Activated T-helper 1 cell treated with anti-CD3 and anti-CD28 coated beads, Interleukin-12 subunit alpha, Interleukin-12 subunit beta, Interleukin-2, Interleukin-4 antibody, amounts not matched to agents 30 ng/mL and 10 ng/mL and 1 ng/mL, durations not matched to agents 14 hours and 24 hours and 36 hours (primary cell): ENCODE data around the gene ESRRG. TPM values are rescaled to one million over a fixed set of nuclear protein-coding genes. Genes with fewer than 3 reads are reported as not detected.

Source experiments
- DNase-seq: peaks from one replicate; pipeline ENCODE4 v3.0.0; 2021; ENCODE audit warnings: low spot score
- H3K27ac Mint-ChIP-seq: one replicate; pipeline ENCODE4 v1.8.0; 2021; ENCODE audit warnings: mild to moderate bottlenecking, mixed read lengths
- H3K27me3 Mint-ChIP-seq: one replicate; pipeline ENCODE4 v1.8.0; 2022; ENCODE audit warnings: mild to moderate bottlenecking, moderate library complexity, mixed read lengths; ENCODE audit not compliant: insufficient read depth
- H3K36me3 Mint-ChIP-seq: one replicate; pipeline ENCODE4 v1.8.0; 2021; ENCODE audit warnings: low read depth, mixed read lengths
- H3K4me1 Mint-ChIP-seq: one replicate; pipeline ENCODE4 v1.8.0; 2021; ENCODE audit warnings: low read depth, mixed read lengths
- H3K4me3 Mint-ChIP-seq: one replicate; pipeline ENCODE4 v1.8.0; 2021; ENCODE audit warnings: mild to moderate bottlenecking, moderate library complexity, mixed read lengths
- H3K9me3 Mint-ChIP-seq: one replicate; pipeline ENCODE4 v1.8.0; 2021; ENCODE audit warnings: mixed read lengths
- intact Hi-C: fragments of 100-400 bp; cut with micrococcal nuclease; formaldehyde crosslinking; loops from one replicate; pipeline ENCODE4 v1.15.1; 2024
- total RNA-seq: library from RNA; stranded (reverse); gene quantifications from 2 replicates; pipeline ENCODE4 v1.2.3, GENCODE V29; 2022

ESRRG gene
- total RNA-seq, 1 donor from 2014 or later = not detected

GRCh38 chr1:216688127-216688657 is 35.0 kb downstream of the ESRRG start:
- H3K36me3 Mint-ChIP-seq = no peaks in the 10 kb centered on the region
- H3K4me3 Mint-ChIP-seq = no peak overlapping the region
- H3K27me3 Mint-ChIP-seq = no peaks in the 10 kb centered on the region
- no peak overlapping the region for H3K27ac Mint-ChIP-seq
- H3K9me3 Mint-ChIP-seq = no peaks in the 10 kb centered on the region
- intact Hi-C loops = no loop called here
- no peaks in the 10 kb centered on the region for H3K4me1 Mint-ChIP-seq
- no peak for DNase-seq

DNA sequence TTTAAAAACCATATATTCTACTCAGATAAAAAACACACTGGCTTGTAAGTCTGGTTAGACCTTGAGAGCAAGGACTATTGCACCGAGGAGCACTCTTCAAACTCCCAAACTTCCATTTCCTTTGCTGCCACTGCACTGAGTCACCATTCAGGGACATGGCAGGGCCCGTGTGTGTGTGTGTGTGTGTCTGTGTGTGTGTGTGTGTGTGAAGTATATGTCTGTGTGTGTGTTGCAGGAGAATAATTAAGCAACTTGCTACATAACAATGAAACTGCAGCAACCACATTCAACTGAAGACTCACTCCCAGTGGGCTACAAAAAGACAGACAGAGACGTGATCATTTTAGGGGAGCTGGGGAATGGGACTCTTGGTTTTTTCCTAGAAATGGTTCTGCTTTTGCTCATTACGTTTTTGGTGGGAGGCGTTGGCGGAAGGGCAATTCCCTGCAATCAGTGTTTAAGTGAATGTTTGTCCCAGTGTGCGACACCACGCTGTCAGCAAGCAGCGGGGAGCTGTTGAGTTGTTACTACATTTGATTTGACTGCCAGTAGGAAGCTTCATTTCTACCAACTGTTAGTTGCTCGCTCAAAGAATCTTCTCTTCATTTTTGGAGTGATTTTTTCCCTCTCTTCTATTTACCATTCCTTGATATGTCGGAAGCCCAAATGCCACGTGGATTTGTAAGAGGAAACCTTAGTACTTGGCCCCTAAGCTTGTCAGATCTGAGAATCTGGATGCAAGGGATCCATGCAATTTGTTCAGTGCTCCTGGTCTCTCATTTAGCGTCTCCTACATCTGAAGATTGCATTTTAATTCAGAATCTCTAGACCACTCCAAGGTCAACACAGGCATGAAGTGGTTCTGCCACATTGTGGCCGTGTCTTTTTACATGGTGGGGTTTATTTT is 36.1 kb downstream of the ESRRG start:
- no peak for DNase-seq
- H3K36me3 Mint-ChIP-seq = no peaks in the 10 kb centered on the region
- no peak overlapping the region for H3K4me3 Mint-ChIP-seq
- H3K27ac Mint-ChIP-seq = no peak overlapping the region
- intact Hi-C loops = no loop called here
- H3K9me3 Mint-ChIP-seq = no peaks in the 10 kb centered on the region
- H3K4me1 Mint-ChIP-seq = no peaks in the 10 kb centered on the region
- H3K27me3 Mint-ChIP-seq = no peaks in the 10 kb centered on the region

DNA sequence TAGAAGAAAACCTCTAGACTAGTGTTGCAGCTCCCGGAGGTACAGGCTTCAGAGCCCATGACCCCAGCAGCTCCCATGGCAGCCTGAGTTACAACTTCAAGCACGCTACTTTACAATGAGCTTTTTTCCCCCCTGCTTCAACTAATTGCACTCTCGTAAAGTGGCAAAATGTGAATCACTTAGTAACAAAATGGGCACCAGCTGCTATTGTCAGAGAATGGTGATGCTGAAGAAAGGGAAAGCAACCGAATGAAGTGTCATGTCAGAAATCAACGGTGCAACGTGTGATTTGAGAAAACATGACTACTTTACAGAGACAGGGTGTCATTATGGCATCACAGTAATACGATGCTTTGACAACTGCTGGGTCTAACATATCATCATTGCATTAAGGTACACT is 40.5 kb downstream of the ESRRG start:
- no peaks in the 10 kb centered on the region for H3K36me3 Mint-ChIP-seq
- intact Hi-C loops = no loop called here

GRCh38 chr1:216679108-216679507 is 44.1 kb downstream of the ESRRG start:
- H3K27ac Mint-ChIP-seq = no peak overlapping the region
- intact Hi-C loops = no loop called here
- H3K4me1 Mint-ChIP-seq = no peaks in the 10 kb centered on the region
- no peaks in the 10 kb centered on the region for H3K9me3 Mint-ChIP-seq
- no peaks in the 10 kb centered on the region for H3K36me3 Mint-ChIP-seq
- no peak for DNase-seq
- H3K27me3 Mint-ChIP-seq = no peaks in the 10 kb centered on the region
- H3K4me3 Mint-ChIP-seq = no peak overlapping the region

More for the DNA sequence above, 40.5 kb downstream of the ESRRG start:
- DNase-seq = no peak
- Mint-ChIP-seq H3K9me3 (no peaks in the 10 kb centered on the region), H3K27ac (no peak overlapping the region), H3K4me1 (no peaks in the 10 kb centered on the region), H3K27me3 (no peaks in the 10 kb centered on the region), H3K4me3 (no peak overlapping the region)

DNA sequence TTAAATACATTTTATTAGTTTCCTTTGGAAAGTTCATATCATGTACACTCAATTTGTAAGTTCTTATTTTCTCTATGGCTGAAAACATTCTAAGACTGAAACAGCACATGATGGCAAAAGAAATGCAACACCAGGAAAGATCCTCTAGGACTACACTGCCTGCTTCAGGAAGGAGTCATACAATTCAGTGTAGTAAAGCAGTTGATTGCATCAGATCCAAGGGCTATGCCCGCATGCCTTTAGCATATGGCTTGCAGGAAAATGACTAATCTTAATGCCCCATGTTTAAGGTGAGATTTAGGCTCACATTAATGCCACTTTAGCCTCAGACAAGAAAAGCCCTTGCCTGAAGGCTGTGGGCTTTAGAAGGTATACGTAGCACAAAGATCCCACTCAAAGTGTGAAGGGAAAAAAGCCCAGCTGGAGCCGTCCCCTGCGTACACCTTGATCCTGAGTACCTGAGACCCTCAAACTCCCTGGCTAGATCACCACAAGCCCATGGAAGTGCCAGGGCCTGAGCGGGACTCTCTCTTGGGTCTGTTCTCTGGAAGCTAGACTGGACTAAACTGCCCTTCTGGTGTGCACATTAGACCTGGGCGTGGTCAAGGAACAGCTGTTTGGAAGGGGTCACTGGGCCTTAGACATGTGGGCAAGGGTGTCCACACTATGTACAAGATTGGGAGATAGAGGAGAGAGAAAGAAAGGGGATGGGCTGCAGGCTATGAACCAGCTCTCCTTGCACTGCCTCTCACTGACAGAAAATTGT is 52.9 kb downstream of the ESRRG start:
- Mint-ChIP-seq H3K9me3 (no peaks in the 10 kb centered on the region), H3K4me3 (no peak overlapping the region), H3K4me1 (no peaks in the 10 kb centered on the region), H3K36me3 (no peaks in the 10 kb centered on the region), H3K27me3 (no peaks in the 10 kb centered on the region), H3K27ac (no peak overlapping the region)
- intact Hi-C loops = no loop called here
- DNase-seq = no peak

DNA sequence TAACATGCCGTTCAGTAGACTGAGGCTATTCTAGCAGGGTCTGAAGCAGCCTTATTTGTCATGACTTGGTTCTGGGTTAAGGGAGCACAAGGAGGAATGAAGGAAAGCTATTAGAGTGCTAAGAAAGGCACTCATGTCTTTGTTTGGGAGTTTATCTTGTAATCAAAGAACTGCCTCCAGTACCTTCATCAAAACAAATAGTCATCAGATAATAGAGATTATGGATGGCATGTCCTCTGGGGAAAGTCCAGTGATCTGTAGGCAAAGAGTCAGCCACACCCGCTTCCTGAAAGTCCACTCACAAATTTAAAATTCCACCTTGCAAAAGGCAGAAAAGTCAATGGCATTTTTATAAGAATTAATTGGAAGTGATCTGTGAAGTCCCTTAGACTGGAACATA is 56.8 kb downstream of the ESRRG start:
- intact Hi-C loops = no loop called here
- no peaks in the 10 kb centered on the region for H3K36me3 Mint-ChIP-seq

DNA sequence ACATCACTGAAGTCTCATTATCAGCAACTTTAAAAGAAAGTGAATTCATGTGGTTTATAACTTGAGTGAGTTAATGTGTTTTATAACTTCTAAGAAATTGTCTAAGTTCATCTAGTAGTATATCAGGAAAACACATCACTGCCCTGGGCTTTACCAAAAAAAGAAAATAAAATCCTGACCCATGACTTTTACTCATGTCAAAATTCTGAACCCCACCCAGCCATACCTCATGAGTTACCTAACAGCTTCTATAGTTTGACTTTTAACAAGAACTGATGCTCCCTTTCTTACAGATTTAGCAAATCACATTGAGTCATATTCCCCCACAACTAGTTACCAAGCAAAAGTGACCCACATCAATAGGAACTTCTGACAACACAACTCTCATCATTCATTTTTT is 57.4 kb downstream of the ESRRG start:
- Mint-ChIP-seq H3K4me3 (no peak overlapping the region), H3K36me3 (no peaks in the 10 kb centered on the region), H3K4me1 (no peaks in the 10 kb centered on the region), H3K27ac (no peak overlapping the region), H3K9me3 (no peaks in the 10 kb centered on the region), H3K27me3 (no peaks in the 10 kb centered on the region)
- DNase-seq = no peak
- intact Hi-C loops = no loop called here

More for the DNA sequence above, 56.8 kb downstream of the ESRRG start:
- H3K27me3 Mint-ChIP-seq = no peaks in the 10 kb centered on the region
- no peak overlapping the region for H3K4me3 Mint-ChIP-seq
- no peaks in the 10 kb centered on the region for H3K9me3 Mint-ChIP-seq
- no peaks in the 10 kb centered on the region for H3K4me1 Mint-ChIP-seq
- no peak overlapping the region for H3K27ac Mint-ChIP-seq
- DNase-seq = no peak

DNA sequence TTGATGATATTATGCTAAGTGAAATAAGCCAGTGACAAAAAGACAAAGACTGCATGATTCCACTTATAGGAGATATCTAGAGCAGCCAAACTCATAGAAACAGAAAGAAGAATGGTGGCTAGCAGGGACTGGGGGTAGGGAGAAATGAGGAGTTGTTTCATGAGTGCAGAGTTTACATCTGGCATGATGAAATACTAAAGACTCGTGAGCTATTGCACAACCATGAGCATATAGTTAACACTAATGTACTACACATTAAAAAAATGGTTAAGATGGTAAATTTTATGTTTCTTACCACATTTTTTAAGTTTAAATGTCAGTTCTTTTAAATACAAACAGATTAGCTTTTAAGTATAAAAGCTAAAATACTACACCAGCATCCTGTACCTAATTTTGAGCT is 57.8 kb downstream of the ESRRG start:
- no peak overlapping the region for H3K4me3 Mint-ChIP-seq
- no peak overlapping the region for H3K27ac Mint-ChIP-seq
- no peaks in the 10 kb centered on the region for H3K4me1 Mint-ChIP-seq
- no peaks in the 10 kb centered on the region for H3K9me3 Mint-ChIP-seq
- intact Hi-C loops = no loop called here
- H3K36me3 Mint-ChIP-seq = no peaks in the 10 kb centered on the region
- DNase-seq = no peak
- H3K27me3 Mint-ChIP-seq = no peaks in the 10 kb centered on the region

GRCh38 chr1:216662681-216663080 is 60.5 kb downstream of the ESRRG start:
- H3K36me3 Mint-ChIP-seq = no peaks in the 10 kb centered on the region
- H3K4me1 Mint-ChIP-seq = no peaks in the 10 kb centered on the region
- H3K27me3 Mint-ChIP-seq = no peaks in the 10 kb centered on the region
- no peak overlapping the region for H3K4me3 Mint-ChIP-seq
- no peaks in the 10 kb centered on the region for H3K9me3 Mint-ChIP-seq
- intact Hi-C loops = no loop called here
- no peak for DNase-seq
- no peak overlapping the region for H3K27ac Mint-ChIP-seq

DNA sequence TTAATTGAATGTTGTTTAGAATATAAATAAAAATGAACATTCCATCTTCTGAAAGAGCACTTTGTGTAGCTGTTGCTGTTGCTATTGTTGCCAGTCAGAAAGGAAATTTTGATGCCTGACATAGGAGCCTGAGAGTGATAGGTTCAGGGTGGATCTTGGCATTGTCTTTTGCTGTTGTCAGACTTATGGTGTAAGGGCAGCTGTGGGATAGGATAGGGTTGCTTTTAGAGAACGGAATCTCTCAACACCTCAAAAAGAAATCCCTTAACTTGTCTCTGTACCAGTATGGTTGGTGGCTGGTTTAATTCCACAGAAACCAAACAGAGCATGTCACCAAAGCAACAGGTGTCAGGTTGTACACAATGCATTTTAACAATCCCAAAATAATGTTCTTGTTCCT is 62.7 kb downstream of the ESRRG start:
- Mint-ChIP-seq H3K4me1 (no peaks in the 10 kb centered on the region), H3K4me3 (no peak overlapping the region), H3K27me3 (no peaks in the 10 kb centered on the region), H3K27ac (no peak overlapping the region), H3K9me3 (no peaks in the 10 kb centered on the region), H3K36me3 (no peaks in the 10 kb centered on the region)
- intact Hi-C loops = no loop called here
- DNase-seq = no peak

DNA sequence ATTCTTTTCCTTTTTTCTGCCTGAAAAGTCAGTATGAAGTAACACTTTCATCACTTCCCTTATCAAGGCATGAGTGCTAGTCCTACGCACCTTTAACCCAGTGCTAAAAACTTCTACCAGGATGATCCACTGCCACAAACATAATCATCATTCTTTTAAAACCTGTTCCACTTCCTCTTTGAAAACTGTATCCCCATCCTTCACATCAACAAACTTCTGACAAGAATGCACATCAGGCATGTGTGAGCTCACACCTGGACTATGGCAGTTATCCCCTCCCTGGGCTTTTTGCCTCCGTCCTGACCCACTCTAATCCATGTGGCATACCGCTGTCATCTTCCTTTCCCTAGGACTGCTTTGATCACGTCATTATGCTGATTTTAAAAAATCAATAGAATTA is 70.2 kb downstream of the ESRRG start:
- Mint-ChIP-seq H3K27ac (no peak overlapping the region), H3K4me1 (no peaks in the 10 kb centered on the region), H3K4me3 (no peak overlapping the region), H3K36me3 (no peaks in the 10 kb centered on the region), H3K9me3 (no peaks in the 10 kb centered on the region), H3K27me3 (no peaks in the 10 kb centered on the region)
- DNase-seq = no peak
- intact Hi-C loops = no loop called here

- H3K27me3 Mint-ChIP-seq = no peaks in the 10 kb centered on the region
- no peaks in the 10 kb centered on the region for H3K9me3 Mint-ChIP-seq
- no peaks in the 10 kb centered on the region for H3K36me3 Mint-ChIP-seq
- no peaks in the 10 kb centered on the region for H3K4me1 Mint-ChIP-seq
- no peak overlapping the region for H3K27ac Mint-ChIP-seq
- no peak overlapping the region for H3K4me3 Mint-ChIP-seq
- intact Hi-C loops = no loop called here
- DNase-seq = no peak
Observed at GRCh38 chr1:216651826-216652418, 71.3 kb downstream of the ESRRG start.

- intact Hi-C loops = no loop called here
- H3K9me3 Mint-ChIP-seq = no peaks in the 10 kb centered on the region
- H3K27ac Mint-ChIP-seq = no peak overlapping the region
- no peaks in the 10 kb centered on the region for H3K36me3 Mint-ChIP-seq
- no peak overlapping the region for H3K4me3 Mint-ChIP-seq
- no peaks in the 10 kb centered on the region for H3K27me3 Mint-ChIP-seq
- H3K4me1 Mint-ChIP-seq = no peaks in the 10 kb centered on the region
- no peak for DNase-seq
Observed at GRCh38 chr1:216643176-216643575, 80.1 kb downstream of the ESRRG start.
